ENCODE data around the gene CCL8.

- no peak for TF ChIP-seq POLR2AphosphoS5 (IDR thresholded peaks at IDR 0.05)
- TF ChIP-seq, protein P1, sequence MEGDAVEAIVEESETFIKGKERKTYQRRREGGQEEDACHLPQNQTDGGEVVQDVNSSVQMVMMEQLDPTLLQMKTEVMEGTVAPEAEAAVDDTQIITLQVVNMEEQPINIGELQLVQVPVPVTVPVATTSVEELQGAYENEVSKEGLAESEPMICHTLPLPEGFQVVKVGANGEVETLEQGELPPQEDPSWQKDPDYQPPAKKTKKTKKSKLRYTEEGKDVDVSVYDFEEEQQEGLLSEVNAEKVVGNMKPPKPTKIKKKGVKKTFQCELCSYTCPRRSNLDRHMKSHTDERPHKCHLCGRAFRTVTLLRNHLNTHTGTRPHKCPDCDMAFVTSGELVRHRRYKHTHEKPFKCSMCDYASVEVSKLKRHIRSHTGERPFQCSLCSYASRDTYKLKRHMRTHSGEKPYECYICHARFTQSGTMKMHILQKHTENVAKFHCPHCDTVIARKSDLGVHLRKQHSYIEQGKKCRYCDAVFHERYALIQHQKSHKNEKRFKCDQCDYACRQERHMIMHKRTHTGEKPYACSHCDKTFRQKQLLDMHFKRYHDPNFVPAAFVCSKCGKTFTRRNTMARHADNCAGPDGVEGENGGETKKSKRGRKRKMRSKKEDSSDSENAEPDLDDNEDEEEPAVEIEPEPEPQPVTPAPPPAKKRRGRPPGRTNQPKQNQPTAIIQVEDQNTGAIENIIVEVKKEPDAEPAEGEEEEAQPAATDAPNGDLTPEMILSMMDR (IDR thresholded peaks at IDR 0.05): no peak
Measured at GRCh38 chr17:34366010-34366409, 46.8 kb downstream of the CCL8 start.

All from sigmoid colon (tissue), 4 donors.